Skeletal muscle cell (primary cell): Measurements from ENCODE around the gene EIF2A.
A peak's percentile ranks its signal among the peaks of the same experiment; 100 is the strongest.

ENCODE experiments used
- DNase-seq: peaks from one replicate; pipeline ENCODE4 v3.0.0-alpha.2; 2010; ENCODE audit warnings: low read depth
- H3K4me3 ChIP-seq: 2 replicates; pipeline ENCODE4 v1.5.1; 2011; ENCODE audit warnings: low read depth, mild to moderate bottlenecking, control low read depth, low read length, moderate library complexity

The EIF2A gene

DNA sequence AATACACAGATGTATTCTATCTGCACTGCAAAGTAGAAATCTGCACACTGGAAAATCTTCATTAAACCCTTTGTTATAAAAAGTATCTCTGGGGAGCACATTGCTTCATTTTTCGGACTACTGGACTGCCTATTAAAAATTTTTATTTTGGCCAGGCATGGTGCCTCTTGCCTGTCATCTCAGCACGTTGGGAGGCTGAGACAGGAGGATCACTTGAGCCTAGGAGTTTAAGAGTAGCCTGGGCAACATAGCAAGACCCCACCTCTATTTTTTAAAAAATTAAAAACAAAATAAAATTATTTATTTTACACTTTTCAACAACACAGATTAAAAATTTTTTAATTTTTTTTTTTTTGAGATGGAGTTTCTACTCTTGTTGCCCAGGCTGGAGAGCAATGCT is 6.3 kb upstream of the EIF2A start:
- no peak overlapping the region for H3K4me3 ChIP-seq
- no peak for DNase-seq

GRCh38 chr3:150540991-150541390 is 5.6 kb upstream of the EIF2A start:
- no peak overlapping the region for H3K4me3 ChIP-seq
- DNase-seq, result no peak

DNA sequence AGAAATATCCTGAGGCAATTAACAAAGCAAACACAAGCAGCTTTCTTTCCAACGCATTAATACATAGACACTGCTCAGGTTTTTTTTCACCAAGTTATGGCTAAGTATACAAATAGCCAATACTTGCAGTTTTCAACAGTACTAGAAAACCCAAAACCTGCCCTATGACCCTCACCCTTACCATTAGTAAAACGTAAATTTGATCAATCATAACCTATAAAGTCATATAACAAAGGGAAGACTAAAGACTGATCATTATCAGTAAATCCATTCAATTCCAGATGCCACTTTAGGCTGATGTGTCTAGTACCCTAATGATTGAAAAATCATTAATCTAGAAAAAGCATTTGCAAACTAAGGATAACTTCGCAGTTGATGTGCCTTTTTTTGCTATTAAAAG is 3.5 kb upstream of the EIF2A start:
- no peak for DNase-seq
- H3K4me3 ChIP-seq, result no peak overlapping the region

- no peak for DNase-seq
- no peak overlapping the region for H3K4me3 ChIP-seq
Measured at GRCh38 chr3:150543531-150543930, 3.1 kb upstream of the EIF2A start.

GRCh38 chr3:150544041-150544440 is 2.5 kb upstream of the EIF2A start:
- DNase-seq, result no peak

GRCh38 chr3:150544726-150545125 is 1.9 kb upstream of the EIF2A start:
- H3K4me3 ChIP-seq, result peak overlapping the region; percentile 71
- DNase-seq, result no peak

More at GRCh38 chr3:150544041-150544440, 2.5 kb upstream of the EIF2A start:
- no peak overlapping the region for H3K4me3 ChIP-seq

DNA sequence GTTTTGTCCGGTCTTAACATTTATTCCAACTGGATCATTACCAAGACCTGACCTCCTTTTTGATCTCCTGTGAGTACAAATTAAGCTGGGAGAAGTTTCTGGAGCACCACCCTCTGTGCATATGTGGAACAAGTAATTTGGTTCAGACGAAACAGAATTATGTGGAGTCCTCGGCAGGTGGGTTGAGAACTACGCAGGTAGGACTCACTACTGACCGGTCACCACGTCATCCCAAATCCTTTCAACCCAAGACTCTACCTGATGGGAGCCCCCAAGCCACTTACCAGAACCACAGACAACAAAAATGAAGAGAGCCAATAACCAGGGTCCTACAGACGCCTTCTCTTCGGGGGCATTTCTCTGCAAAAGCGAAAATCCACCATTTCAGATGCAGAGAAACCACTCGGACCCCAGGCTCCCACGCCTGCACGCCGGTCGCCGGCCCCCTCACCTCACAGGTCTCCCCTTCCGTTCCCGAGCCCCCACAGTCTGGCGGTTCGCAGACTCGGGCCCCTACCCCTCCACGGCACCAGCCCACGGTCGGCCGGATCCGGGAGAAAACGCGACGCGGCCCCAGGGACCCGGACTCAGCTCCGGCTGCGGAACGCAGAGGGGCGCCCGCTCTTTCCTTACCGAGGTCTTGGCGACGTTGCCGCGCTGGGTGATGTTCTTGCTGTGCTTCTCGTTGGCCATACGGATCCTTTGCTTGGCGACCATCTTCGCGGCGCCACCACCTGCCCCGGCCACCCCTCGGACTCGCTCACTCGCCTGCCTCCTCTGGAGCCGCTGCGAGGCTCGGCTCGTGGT is 965 bp upstream of the EIF2A start:
- DNase-seq, result no peak
- peak overlapping the region; percentile 71 for H3K4me3 ChIP-seq

DNA sequence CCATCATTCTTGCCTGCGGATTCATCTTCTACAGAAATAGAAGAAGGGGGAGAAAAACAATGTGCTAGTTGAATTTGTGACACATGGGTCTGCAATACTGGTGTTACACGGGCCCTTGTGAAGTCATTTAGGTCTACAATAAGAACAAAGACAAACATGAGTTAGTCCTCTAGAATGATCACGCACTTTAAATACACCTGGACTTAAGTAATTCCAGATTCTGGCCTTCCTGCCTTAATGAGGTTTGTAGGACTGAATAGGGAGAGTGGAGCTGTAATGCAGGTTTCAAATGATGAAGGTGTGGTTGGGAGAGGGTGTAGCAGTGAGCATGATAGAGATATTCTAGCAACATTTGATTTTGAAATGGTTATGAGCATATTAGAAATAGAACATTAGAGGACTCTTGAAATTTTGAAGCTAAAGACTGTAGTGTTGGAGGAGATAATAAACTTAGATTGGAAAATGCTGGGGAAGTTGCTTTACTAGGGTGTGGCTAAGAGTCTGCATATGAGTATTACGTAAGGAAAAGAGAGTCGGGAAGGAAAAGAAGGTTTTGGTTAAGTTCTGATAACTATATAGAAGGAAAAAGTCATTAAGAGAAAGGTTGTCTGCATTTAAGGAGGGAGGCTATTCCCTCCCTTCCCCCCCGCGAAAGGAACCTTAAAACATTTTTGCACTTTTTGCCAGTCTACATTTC is 606 bp downstream of the EIF2A start:
- peak overlapping the region; percentile 71 for H3K4me3 ChIP-seq
- DNase-seq, result no peak

DNA sequence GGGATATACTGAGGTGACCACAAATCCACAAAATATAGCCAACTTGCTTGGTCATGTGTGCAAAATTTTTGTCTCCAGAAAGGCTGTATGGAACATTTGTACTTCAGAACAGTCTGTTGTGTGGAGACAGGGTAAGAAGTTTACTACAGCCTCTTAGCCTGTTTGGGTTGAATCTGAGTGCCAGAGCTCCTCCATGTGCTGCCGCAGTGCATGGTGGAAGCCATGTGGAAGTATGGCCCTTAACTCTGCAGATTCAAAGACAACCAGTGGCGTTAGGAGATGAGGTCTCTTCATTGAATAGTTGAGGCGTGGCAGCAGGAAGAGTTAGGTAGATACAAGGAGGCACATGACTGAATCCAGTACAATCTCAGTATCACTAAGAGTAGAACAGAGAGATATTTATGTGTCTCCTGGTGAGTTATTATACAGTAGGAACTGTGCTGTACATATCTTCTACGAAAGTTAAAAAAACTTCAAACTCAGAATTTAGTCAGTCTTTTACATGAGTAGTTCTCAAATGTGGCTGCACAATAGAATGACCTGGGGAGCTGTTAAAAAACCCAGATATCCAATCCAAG is 9.4 kb downstream of the EIF2A start:
- DNase-seq, result no peak

DNA sequence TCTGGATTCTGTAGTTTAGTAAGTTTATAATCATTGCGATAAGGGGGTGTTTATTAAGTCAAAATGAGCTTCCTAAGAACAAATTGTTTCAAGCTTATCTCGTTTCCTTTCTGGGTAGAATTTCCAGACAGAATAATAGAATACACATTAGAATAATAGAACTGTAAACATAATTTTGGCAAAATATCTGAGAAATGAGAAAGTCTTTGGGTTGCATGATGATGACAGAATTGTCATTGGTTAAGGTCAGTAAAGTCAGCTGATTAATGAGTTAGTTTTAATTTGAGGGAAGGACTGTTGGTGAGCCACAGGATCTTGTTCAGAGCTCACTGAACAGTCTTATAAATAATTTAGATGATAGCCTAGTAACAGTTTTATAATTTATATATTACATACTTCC is 10.2 kb downstream of the EIF2A start:
- DNase-seq, result no peak
- no peak overlapping the region for H3K4me3 ChIP-seq

More for the DNA sequence above, 9.4 kb downstream of the EIF2A start:
- H3K4me3 ChIP-seq, result no peak overlapping the region

DNA sequence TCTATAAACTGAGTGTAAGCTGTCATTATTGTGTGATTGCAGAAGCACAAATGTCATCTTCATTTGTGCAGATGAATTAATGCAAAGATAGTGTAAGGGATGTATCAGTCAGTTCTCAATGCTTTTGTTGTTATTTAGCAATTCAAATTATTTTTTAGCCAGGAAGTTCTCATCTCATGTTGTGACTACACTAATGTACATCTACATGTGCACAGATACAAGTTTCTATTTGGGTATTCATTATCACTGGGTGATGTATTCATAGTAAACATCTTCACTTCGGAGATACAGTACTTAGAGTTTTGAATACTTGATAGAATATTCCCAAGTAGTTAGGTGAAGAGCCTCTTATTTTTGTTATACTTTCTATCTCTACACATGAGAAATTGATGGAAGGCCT is 11.1 kb downstream of the EIF2A start:
- no peak overlapping the region for H3K4me3 ChIP-seq
- DNase-seq, result no peak

- no peak overlapping the region for H3K4me3 ChIP-seq
- DNase-seq, result no peak
Measured at GRCh38 chr3:150564243-150564642, 17.7 kb downstream of the EIF2A start.

- no peak overlapping the region for H3K4me3 ChIP-seq
- no peak for DNase-seq
Measured at GRCh38 chr3:150567328-150567727, 20.7 kb downstream of the EIF2A start.

DNA sequence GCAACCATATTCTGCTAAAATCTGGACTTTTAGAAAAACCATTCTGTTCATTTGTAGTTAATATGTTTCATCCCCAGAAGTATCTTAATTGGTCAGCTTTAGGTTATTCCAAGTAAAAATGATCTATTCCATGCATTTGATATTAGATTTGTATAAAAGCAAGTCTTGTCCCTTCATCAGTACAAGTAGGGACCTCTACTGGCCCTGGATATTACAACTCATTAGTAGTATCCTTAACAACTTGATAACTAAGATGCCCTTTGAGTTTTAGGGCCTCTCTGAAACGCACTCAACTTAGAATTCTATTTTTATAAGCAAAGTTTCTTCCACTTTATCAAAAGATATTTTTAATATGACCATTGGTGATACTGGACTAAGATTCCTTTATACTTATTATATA is 31.3 kb downstream of the EIF2A start:
- H3K4me3 ChIP-seq, result no peak overlapping the region
- no peak for DNase-seq

- no peak overlapping the region for H3K4me3 ChIP-seq
- DNase-seq, result no peak
Measured at GRCh38 chr3:150581174-150581573, 34.6 kb downstream of the EIF2A start.

- H3K4me3 ChIP-seq, result no peak overlapping the region
- no peak for DNase-seq
Measured at GRCh38 chr3:150582620-150583019, 36.0 kb downstream of the EIF2A start.

DNA sequence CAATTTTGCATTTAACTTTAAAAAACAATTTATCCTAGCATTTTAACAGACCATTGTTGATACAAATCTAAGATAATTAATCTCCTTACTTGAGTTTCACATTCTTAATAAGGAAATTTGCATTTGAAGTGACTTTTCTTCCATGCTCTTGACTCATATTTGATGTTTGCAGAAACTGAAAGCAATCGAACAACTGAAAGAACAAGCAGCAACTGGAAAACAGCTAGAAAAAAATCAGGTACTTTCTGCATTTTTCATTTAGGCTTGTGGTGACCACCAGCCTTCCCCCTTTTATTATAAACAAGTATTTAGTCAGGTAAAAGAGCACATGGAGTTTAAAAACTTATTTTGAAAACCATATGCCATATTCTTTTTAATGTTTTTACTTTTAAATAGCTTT is 36.4 kb downstream of the EIF2A start:
- H3K4me3 ChIP-seq, result no peak overlapping the region
- no peak for DNase-seq

GRCh38 chr3:150588027-150588830 is 41.6 kb downstream of the EIF2A start:
- H3K4me3 ChIP-seq, result no peak overlapping the region
- DNase-seq, result no peak

GRCh38 chr3:150589759-150590158 is 43.2 kb downstream of the EIF2A start:
- no peak overlapping the region for H3K4me3 ChIP-seq
- no peak for DNase-seq

DNA sequence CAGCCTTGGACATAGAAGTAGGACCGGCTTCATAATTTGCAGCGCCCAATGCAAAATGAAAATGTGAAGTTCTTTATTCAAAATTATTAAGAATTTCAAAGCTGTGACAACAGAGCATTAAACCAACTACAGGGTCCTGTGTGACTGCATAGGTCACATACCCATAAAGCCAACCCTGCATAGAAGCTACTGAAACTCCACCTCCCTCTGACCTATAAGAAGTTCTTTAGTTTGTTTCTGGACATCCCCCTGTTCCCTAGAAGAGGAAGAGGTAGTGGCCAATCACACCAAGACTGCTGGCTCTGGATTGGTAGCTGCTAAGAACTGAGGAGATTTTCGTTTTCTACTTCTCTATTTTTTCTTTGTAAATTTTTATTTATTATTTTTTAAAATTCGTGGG is 47.6 kb downstream of the EIF2A start:
- no peak overlapping the region for H3K4me3 ChIP-seq
- DNase-seq, result no peak
